Erythroblast (primary cell): Measurements from ENCODE around the gene DUS2.
A peak's percentile ranks its signal among the peaks of the same experiment; 100 is the strongest.
"Not testable (repeated sequence)": the region's sequence is repeated elsewhere in the genome, so short reads cannot be mapped to it uniquely, and the experiment has no call there.

ENCODE experiments used
- DNase-seq, 2 experiments: peaks; one replicate each; lab custom pipeline; 2025; lab: John Stamatoyannopoulos, UW
- GATA1 ChIP-seq: IDR thresholded peaks from 2 replicates; pipeline ENCODE4 v1.6.1; 2011; ENCODE audit warnings: low read depth, mild to moderate bottlenecking, control low read depth, low read length, moderate library complexity
- POLR2A ChIP-seq: IDR thresholded peaks from 2 replicates; pipeline ENCODE4 v1.6.1; 2011; ENCODE audit warnings: mild to moderate bottlenecking, low read length

The DUS2 gene

GRCh38 chr16:68093816-68094613, 70.9 kb downstream of the DUS2 start:
- DNase-seq, result peak; percentile 51 to 56
- TF ChIP-seq GATA1 (no peak), POLR2A (no peak)

- DNase-seq, result no peak
- no peak for TF ChIP-seq GATA1
- TF ChIP-seq POLR2A, result no peak
Measured at GRCh38 chr16:68094614-68094934, 71.5 kb downstream of the DUS2 start.

DNA sequence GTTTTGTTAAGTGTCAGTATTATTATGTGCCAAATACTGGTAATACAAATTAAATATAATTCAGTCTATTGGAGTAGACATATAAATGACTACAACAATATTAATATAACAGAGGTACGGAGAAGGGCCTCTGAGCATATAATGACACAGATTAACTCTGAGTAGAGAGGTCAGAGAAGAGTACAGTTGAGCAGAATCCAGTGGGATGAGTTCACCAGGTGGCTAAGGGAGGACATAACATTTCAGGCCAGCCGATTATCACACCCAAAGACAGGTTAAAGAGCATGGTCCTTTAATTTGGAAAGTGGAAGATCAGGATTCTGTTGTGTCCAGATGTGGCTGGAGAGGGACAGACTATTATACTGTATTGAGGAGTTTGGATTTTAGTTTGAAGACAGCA, 73.4 kb downstream of the DUS2 start:
- TF ChIP-seq POLR2A (no peak), GATA1 (no peak)
- no peak for DNase-seq

DNA sequence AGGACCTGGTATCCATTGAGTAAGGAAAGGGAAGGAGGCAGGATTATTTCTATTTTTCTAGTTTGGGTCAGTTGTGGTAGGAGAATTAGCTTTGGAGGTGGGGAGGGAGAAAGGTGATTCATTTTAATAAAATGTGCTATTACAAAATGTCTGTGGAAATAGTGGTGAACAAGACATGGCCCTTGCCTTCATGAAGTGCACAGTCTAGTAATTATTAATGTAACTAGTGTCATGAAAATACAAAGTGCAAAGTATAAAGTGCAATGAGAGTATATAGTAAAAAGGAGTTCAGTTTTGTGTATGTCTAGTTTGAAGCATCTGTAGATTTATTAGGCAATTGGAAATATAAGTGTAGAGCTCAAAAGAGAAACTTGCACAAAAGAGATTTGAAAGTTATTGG, 74.0 kb downstream of the DUS2 start:
- no peak for TF ChIP-seq POLR2A
- TF ChIP-seq GATA1, result no peak
- DNase-seq, result no peak

GRCh38 chr16:68097895-68098294, 74.8 kb downstream of the DUS2 start:
- DNase-seq, result no peak
- TF ChIP-seq GATA1, result no peak
- TF ChIP-seq POLR2A, result no peak

- TF ChIP-seq POLR2A (no peak), GATA1 (no peak)
- no peak for DNase-seq
Measured at GRCh38 chr16:68100488-68100887, 77.4 kb downstream of the DUS2 start.

DNA sequence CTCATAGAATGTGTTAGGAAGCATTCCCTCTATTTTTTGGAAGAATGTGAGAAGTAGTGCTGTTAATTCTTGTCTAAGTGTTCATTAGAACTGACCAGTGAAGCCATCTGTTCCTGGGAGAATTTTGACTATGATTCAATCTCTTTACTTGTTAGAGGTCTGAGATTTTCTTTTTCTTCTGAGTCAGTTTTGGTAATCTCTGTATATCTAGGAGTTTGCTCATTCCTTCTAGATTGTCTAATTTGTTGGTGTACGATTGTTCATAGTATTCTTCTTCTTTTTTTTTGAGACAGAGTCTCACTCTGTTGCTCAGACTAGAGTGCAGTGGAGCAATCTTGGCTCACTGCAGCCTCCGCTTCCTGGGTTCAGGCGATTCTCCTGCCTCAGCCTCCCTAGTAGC, 82.5 kb downstream of the DUS2 start:
- TF ChIP-seq POLR2A (no peak), GATA1 (no peak)
- DNase-seq, result no peak

- DNase-seq, result not testable (repeated sequence)
Measured at GRCh38 chr16:68107230-68107928, 84.3 kb downstream of the DUS2 start.

GRCh38 chr16:68109156-68109555, 86.1 kb downstream of the DUS2 start:
- not testable (repeated sequence) for DNase-seq

DNA sequence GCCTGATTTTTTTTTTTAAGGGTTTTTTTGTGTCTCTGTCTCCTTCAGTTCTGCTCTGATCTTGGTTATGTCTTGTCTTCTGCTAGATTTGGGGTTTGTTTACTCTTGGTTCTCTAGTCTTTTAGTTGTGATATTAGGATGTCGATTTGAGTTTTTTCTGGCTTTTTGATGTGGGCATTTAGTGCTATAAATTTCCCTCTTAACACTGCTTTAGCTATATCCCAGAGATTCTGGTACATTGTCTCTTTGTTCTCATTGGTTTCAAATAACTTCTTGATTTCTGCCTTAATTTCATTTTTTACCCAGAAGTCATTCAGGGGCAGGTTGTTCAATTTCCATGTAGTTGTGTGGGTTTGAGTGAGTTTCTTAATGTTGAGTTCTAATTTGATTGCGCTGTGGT, 87.5 kb downstream of the DUS2 start:
- DNase-seq, result not testable (repeated sequence)

DNA sequence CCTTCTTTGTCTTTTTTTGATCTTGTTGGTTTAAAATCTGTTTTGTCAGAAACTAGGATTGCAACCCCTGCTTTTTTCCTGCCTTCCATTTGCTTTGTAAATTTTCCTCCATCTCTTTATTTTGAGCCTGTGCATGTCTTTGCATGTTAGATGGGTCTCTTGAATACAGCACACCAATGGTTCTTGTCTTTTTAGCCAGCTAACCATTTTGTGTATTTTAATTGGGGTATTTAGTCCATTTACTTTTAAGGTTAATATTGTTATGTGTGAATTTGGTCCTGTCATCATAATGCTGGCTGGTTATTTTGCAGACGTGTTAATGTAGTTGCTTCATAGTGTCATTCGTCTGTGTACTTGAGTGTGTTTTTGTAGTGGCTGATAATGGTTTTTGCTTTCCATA, 88.3 kb downstream of the DUS2 start:
- TF ChIP-seq POLR2A (no peak), GATA1 (no peak)
- no peak for DNase-seq

GRCh38 chr16:68113059-68113761, 90.1 kb downstream of the DUS2 start:
- TF ChIP-seq GATA1, result no peak
- no peak for TF ChIP-seq POLR2A
- DNase-seq, result no peak

- TF ChIP-seq GATA1 (no peak), POLR2A (no peak)
- DNase-seq, result no peak
Measured at GRCh38 chr16:68113765-68114240, 90.7 kb downstream of the DUS2 start.

- DNase-seq, result not testable (repeated sequence)
Measured at GRCh38 chr16:68114939-68115338, 91.9 kb downstream of the DUS2 start.
